Neural progenitor cell (in vitro differentiated cells): ENCODE measurements around the gene OTX1.

Source experiments
- EZH2 ChIP-seq: fragments of 200-600 bp; sonication (generic); IDR thresholded peaks from 2 replicates; pipeline ENCODE4 v1.6.1; 2017; ENCODE audit warnings: antibody characterized with exemption, mild to moderate bottlenecking, moderate library complexity
- EZH2phosphoT487 ChIP-seq: fragments of 200-600 bp; sonication (generic); IDR thresholded peaks from 2 replicates; pipeline ENCODE4 v1.6.1; 2017; ENCODE audit warnings: antibody characterized with exemption
- TF ChIP-seq, protein P1 (sequence below): fragments of 200-600 bp; sonication (generic); IDR thresholded peaks from 2 replicates; pipeline ENCODE4 v1.5.1; 2017; ENCODE audit warnings: antibody characterized with exemption, mild to moderate bottlenecking

DNA sequence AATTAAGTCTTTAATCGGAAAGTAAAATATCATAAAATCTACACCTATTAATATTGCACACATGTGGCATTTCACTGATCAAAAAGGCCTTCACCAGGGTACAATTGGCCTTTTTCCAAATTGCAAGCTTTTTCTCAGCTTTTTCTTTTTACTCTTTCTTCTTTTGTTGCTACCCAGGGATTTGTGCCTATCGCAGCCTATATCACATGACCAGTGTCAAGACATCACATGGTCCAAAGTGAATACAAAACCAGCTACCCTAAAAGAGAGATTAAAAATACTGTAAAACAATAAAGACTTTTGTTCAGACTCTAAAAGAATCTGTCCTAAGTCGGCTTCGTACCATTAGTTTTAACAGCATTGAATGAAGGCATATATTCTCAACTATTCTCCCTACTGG is 15.0 kb upstream of the OTX1 start:
- TF ChIP-seq, protein P1, sequence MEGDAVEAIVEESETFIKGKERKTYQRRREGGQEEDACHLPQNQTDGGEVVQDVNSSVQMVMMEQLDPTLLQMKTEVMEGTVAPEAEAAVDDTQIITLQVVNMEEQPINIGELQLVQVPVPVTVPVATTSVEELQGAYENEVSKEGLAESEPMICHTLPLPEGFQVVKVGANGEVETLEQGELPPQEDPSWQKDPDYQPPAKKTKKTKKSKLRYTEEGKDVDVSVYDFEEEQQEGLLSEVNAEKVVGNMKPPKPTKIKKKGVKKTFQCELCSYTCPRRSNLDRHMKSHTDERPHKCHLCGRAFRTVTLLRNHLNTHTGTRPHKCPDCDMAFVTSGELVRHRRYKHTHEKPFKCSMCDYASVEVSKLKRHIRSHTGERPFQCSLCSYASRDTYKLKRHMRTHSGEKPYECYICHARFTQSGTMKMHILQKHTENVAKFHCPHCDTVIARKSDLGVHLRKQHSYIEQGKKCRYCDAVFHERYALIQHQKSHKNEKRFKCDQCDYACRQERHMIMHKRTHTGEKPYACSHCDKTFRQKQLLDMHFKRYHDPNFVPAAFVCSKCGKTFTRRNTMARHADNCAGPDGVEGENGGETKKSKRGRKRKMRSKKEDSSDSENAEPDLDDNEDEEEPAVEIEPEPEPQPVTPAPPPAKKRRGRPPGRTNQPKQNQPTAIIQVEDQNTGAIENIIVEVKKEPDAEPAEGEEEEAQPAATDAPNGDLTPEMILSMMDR: no peak
- no peak for TF ChIP-seq EZH2
- TF ChIP-seq EZH2phosphoT487: no peak
